GM21737 (cell line): ENCODE measurements around the gene DR1.

Source experiments
- ATAC-seq: cut with Tn5 transposase; IDR thresholded peaks from one replicate; pipeline ENCODE4 v1.9.1; 2021; ENCODE audit warnings: mild to moderate bottlenecking, moderate library complexity; ENCODE audit not compliant: unreplicated experiment

The DR1 gene

GRCh38 chr1:93345633-93346420, at the start of gene DR1:
Gene DR1, plus strand, starts transcription at chr1:93345907. Its CDS starts 739 bp downstream, at chr1:93346646.
- peak; percentile 72 for ATAC-seq

GRCh38 chr1:93296555-93297154, 49.1 kb upstream of the DR1 start:
- no peak for ATAC-seq

DNA sequence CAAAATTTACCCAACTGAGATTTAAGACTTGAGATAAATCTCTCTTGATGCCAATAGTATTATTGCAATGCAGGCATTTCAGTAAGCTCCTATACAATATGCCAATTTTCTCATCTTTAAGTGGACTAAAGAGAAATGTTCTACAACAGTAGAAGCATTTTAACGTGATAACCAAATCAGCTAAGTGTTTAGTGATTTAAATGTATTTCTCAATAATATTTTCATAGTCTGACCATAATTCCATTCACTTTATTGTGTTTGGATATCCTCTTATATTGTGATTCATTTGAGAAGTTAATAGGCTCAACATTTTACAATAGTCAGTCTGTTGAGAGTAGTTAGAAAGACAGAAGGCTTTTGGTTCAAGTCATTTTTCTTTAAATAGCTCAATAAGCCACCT, 44.6 kb upstream of the DR1 start:
- no peak for ATAC-seq

- no peak for ATAC-seq
Measured at GRCh38 chr1:93302078-93302477, 43.6 kb upstream of the DR1 start.

GRCh38 chr1:93304716-93305138, 41.0 kb upstream of the DR1 start:
- no peak for ATAC-seq

DNA sequence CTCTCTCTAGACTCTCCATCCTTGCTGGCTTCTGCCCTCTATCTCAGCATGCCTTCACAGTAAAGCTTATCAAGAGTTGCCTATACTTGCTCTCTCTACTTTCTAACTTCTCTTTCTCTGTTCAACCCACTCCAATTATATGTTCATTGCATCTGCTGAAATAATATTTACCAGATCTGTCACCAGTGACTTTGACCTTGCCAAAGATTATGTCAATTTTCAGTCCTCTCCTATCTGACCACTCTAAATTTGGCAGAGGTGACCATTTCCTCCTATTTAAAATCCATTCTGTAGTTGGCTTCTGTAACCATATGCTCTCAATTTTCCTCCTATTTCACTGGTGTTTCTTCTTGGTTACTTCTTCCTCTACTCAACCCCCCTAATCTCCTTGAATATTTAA, 38.8 kb upstream of the DR1 start:
- ATAC-seq, result no peak

DNA sequence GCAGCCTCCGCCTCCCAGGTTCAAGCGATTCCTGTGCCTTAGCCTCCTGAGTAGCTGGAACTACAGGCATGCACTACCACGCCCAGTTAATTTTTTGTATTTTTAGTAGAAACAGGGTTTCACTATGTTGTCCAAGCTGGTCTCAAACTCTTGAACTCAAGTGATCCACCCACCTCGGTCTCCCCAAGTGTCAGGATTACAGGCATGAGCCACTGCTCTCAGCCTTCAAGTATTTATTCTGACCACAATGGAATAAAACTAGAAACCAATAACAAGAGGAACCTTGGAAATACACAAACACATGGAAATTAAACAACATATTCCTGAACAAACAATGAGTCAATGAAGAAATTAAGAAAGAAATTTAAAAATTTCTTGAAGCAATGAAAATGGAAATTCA, 32.7 kb upstream of the DR1 start:
- no peak for ATAC-seq

GRCh38 chr1:93317207-93317606, 28.5 kb upstream of the DR1 start:
- no peak for ATAC-seq

GRCh38 chr1:93317943-93318342, 27.8 kb upstream of the DR1 start:
- ATAC-seq, result no peak

DNA sequence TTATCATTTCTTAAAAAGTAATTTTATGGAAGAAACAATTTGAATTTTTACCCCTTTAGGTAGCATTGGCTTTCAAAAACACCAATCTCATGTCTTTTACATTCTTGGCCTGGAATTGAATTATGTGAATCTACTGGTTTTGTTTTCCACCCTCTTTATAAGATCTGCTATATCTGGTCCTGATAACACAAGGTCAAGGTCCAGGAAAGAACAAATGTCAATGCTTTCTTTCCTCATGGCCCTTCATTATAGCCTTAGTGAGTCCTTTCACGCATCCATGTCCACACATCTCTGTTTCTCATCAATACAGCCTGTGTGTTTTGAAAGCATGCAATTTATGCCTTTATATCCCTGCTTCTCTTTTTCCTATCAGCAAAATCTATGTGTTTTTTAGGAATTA, 24.0 kb upstream of the DR1 start:
- ATAC-seq, result no peak

- no peak for ATAC-seq
Measured at GRCh38 chr1:93322349-93322748, 23.4 kb upstream of the DR1 start.

DNA sequence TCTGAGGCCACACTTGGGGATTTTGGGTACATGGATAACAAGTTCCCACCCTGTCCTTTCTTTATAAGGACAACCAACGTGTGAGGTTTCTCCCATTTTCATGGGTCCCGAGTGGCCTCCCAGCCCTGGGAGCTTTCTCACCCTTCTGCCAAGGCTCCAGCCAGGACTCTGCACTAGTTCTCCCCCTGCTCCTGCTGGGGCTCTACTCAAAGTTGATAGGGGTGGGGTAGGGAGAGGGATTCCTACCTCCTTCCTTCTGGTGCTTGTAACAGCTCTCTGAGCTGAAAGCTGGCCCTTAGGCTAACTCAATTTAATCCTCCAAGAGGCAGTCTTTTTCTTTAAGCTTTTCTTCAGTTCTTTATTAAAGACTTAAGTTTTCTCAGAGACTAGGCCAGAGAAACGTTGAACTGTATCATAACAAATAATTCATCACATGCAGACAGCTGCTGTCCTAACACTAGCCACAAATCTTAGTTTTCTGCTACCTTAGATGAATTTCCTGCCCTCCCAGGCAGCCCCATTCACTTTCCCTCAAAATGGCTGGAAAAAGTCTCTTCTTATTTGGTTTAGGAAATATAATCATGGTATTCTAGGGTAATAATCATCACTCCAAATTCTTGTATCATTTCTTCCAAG, 22.4 kb upstream of the DR1 start:
- ATAC-seq, result no peak

DNA sequence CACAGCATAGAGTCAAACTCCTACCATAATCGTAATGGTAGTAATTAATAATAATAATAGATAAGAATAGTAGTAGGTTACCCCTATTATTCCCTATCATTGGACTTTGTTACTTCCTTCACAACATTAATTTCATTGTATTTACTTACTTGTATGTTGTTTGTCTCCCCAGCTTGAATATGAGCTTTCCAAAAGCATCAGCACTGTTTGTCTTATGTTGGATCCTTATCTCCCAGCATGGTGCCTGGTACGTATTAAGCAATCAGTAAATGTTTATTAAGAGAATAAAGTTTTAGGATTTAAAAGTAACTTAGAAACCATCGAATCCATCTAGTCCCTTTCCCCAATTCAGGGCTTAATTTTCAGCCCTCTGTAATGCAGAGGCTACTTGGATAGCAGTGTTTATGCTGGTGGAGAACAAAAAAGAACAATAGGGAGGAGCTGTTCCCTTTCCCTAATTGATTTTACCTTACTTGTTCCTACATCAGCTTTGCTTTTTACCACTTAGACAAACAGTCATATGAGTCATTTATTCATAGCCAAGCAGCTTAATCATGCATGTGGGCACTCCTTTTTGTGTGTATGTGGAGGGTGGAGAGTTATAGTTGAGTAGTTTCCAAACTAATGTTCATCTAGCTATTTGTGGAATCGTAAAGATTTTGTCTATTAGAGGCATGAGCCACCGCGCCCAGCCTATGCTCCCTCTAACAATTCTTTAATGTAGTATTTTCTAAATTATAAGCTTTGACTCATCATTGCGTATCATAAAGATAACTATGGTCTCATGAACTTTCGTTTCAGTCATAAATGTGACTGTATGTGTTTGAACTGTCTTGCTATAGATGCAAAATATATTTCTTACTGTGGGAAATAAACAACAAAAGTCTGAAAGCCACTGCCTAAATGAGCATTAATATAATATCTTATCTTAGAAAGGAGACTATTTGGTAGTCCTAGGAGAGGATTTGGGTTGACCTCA, 20.9 kb upstream of the DR1 start:
- ATAC-seq, result no peak

DNA sequence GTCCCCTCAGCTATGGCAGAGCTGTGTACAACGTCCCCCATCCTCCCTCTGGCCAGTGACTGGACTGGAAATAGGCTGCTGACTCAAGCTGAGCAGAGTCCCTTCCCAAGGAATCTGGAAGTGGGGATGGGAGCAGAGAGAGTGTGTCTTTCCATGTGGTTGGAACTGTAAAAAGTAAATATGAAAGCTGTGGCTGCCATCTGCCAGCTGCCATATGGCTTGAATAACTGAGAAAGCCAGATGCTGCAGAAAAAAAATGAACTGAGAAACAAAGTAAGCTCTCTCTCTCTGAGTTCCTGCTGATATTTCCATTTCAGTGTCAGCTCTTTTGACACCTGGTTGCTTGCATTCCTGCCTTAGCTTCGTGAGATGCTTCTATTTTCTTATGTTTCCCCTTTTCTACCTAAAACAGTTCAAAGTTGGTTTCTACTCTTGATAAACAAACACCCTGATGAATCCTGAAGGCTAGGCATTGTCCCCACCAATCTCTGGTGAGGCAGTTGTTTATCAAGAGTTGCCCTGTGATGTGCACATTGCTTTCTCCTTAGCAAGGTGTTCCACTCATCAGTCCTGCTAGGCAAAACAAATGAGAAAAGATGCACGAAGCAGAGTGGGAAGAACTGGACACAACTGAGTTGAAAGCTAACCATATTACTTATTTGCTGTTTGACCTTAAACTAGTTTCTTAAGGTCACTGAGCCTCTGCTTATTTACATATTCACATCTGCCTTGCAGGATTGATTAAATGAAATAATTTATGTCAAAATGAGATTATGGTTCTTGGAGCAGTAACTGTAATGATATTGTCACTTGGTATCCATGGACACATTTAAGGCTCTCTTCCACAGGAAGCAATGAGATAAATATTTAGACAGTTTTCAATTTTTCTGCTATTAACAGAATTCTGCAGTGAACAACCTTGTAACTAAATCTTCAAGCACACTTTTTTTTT, 16.6 kb upstream of the DR1 start:
- ATAC-seq, result peak; percentile 60

DNA sequence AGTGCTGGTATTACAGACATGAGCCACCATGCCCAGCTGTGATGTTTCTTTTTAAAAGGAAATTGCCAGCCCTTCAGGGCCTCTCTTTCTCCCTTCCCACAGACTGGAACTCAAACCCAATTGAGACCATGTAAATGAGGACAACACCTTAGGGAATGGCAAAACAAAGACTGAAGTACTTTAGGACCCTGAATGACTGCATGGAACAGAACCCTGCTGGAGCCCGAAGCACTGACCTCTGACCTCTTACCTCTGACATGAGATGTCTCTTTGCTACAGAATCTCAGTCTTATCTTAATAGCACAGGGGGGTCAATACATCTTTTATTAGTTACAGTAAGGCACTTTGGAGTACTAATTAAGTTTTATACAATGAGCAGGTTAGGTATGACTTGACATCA, 15.5 kb upstream of the DR1 start:
- ATAC-seq, result no peak

DNA sequence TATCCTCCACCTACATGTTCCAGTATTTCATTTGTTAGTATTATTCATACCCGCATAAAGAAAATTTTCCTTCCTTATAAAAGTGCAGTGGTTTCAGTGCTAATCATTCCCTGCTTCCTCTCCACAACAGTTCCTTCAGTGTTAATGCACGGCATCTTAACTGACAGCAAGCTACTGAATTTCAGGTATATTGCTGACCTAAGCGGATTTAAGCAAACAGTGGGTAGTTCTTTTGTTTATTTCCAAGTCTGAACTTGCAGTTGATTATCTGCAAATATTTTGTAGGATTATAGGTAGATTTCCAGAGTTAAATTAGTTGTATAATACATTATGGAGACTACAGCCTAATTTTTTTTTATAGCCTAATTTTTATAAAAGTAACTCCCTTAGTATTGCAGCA, 15.1 kb upstream of the DR1 start:
- ATAC-seq, result no peak

DNA sequence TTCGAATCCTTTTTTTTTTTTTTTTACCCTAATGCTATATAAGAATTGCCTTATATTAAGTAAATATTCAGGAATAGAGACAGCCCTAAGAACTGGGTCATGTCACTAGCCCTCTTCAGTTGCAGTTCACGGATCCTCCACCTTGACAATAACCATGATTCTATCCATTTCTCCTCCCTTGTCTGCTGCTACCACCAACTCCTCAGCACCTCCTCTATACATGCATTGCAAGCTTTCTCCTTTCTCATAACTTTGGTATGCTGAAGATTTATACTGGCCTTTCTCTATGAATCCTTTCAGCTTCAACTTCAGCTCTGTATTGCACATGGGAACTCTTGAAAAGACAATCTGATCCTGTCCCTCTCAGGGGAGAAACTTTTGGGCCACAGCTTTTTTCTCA, 14.3 kb upstream of the DR1 start:
- no peak for ATAC-seq

GRCh38 chr1:93332368-93332767, 13.3 kb upstream of the DR1 start:
- ATAC-seq, result no peak

DNA sequence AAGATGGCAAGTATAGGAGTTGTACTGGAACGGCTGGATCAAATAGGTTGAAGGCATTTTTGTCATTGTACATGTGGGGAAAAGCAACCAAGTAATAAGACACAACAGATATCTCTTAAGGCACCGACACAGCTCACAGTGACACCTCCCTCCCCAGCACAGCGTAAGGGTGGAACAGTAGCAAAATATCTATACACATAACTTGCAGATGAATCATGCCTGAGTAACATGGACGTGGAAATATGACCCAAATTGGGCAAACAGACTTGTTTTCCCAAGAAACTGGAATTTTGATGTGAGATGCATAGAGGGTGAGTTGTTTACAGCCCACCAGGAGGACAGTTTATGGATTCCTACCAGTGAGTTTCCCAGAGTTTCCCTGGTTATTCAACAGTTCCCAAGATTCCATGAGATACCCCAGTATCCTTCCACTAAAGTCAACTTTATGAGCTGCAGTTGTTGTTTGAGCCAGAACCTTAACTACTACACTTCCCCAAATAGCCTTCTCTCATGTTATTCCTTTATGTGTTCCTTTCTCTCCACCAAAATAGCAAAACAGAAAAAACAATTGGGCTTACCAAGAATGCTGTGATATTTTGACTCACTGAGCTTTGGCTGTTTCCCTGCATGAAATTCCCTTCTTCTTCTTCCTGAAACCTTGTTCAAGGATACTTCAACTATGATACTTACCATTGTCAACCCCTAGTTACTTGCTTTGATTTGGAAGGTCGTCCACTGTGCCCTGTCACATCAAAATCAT, 7.1 kb upstream of the DR1 start:
- no peak for ATAC-seq
